Nephron progenitor cell (in vitro differentiated cells): Measurements from ENCODE around the gene ITK.

Source experiments
- DNase-seq: peaks from one replicate; pipeline ENCODE4 v3.0.0; 2021
- H3K27ac Mint-ChIP-seq: 2 replicates; pipeline ENCODE4 v1.8.0; 2021; ENCODE audit warnings: mild to moderate bottlenecking, moderate library complexity, mixed read lengths
- H3K27me3 Mint-ChIP-seq: 2 replicates; pipeline ENCODE4 v1.8.0; 2021; ENCODE audit warnings: mild to moderate bottlenecking, low read depth, mixed read lengths; ENCODE audit not compliant: poor library complexity
- H3K36me3 Mint-ChIP-seq: 2 replicates; pipeline ENCODE4 v1.8.0; 2021; ENCODE audit warnings: low read depth, mixed read lengths
- H3K4me1 Mint-ChIP-seq: 2 replicates; pipeline ENCODE4 v1.8.0; 2021; ENCODE audit warnings: mixed read lengths
- H3K4me3 Mint-ChIP-seq: 2 replicates; pipeline ENCODE4 v1.8.0; 2021; ENCODE audit warnings: mild to moderate bottlenecking, moderate library complexity, mixed read lengths
- H3K9me3 Mint-ChIP-seq: 2 replicates; pipeline ENCODE4 v1.8.0; 2021; ENCODE audit warnings: mild to moderate bottlenecking, moderate library complexity, mixed read lengths
- TF ChIP-seq, protein P1 (sequence below): fragments of 200-600 bp; sonication (generic); IDR thresholded peaks from 2 replicates; pipeline ENCODE4 v1.5.0; 2021; ENCODE audit warnings: antibody characterized with exemption

ITK gene

GRCh38 chr5:157159209-157159751, 21.4 kb upstream of the ITK start:
- Mint-ChIP-seq H3K9me3 (no peaks in the 10 kb centered on the region), H3K4me3 (no peak overlapping the region), H3K4me1 (no peaks in the 10 kb centered on the region), H3K36me3 (no peaks in the 10 kb centered on the region), H3K27me3 (peaks cover 3% of the 10 kb centered on the region), H3K27ac (no peak overlapping the region)
- DNase-seq = no peak
- TF ChIP-seq, protein P1, sequence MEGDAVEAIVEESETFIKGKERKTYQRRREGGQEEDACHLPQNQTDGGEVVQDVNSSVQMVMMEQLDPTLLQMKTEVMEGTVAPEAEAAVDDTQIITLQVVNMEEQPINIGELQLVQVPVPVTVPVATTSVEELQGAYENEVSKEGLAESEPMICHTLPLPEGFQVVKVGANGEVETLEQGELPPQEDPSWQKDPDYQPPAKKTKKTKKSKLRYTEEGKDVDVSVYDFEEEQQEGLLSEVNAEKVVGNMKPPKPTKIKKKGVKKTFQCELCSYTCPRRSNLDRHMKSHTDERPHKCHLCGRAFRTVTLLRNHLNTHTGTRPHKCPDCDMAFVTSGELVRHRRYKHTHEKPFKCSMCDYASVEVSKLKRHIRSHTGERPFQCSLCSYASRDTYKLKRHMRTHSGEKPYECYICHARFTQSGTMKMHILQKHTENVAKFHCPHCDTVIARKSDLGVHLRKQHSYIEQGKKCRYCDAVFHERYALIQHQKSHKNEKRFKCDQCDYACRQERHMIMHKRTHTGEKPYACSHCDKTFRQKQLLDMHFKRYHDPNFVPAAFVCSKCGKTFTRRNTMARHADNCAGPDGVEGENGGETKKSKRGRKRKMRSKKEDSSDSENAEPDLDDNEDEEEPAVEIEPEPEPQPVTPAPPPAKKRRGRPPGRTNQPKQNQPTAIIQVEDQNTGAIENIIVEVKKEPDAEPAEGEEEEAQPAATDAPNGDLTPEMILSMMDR = no peak

- Mint-ChIP-seq H3K4me3 (no peak overlapping the region), H3K27me3 (peaks cover 3% of the 10 kb centered on the region), H3K36me3 (no peaks in the 10 kb centered on the region), H3K9me3 (no peaks in the 10 kb centered on the region), H3K27ac (no peak overlapping the region), H3K4me1 (no peaks in the 10 kb centered on the region)
- DNase-seq = no peak
- TF ChIP-seq, protein P1 = no peak
These were observed 20.6 kb upstream of the ITK start for GRCh38 chr5:157160001-157160400.

DNA sequence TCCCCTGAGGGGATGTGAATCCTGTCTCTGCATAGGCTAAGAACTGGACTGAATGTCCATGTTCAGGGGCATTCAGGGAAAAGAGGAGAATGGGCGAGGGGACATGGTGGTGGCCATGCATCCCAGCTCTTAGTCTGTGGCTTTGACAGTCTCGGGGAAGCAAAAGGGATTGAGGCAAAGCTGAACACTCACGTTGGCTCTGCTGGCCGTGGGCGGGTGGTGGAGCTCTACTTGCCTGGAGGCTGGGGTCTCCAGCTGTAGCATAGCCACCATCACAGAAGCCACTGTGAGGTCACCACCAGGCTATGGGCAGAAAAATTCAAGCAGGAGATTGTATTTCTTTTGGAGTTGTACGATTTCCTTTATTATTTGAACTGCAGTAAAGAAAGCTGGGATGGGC, 18.6 kb upstream of the ITK start:
- no peak for DNase-seq
- H3K9me3 Mint-ChIP-seq = no peaks in the 10 kb centered on the region

GRCh38 chr5:157162919-157163510, 17.6 kb upstream of the ITK start:
- H3K27ac Mint-ChIP-seq = peak overlapping the region; percentile 67
- no peaks in the 10 kb centered on the region for H3K9me3 Mint-ChIP-seq
- no peaks in the 10 kb centered on the region for H3K36me3 Mint-ChIP-seq
- no peak for DNase-seq
- no peaks in the 10 kb centered on the region for H3K4me1 Mint-ChIP-seq
- H3K4me3 Mint-ChIP-seq = no peak overlapping the region
- peaks cover 4% of the 10 kb centered on the region for H3K27me3 Mint-ChIP-seq
- TF ChIP-seq, protein P1 = no peak

More for the DNA sequence above, 18.6 kb upstream of the ITK start:
- Mint-ChIP-seq H3K36me3 (no peaks in the 10 kb centered on the region), H3K27ac (no peak overlapping the region), H3K27me3 (peaks cover 4% of the 10 kb centered on the region), H3K4me1 (no peaks in the 10 kb centered on the region), H3K4me3 (no peak overlapping the region)
- TF ChIP-seq, protein P1 = no peak

GRCh38 chr5:157164521-157164920, 16.1 kb upstream of the ITK start:
- no peaks in the 10 kb centered on the region for H3K36me3 Mint-ChIP-seq
- no peaks in the 10 kb centered on the region for H3K9me3 Mint-ChIP-seq
- TF ChIP-seq, protein P1 = no peak
- peaks cover 4% of the 10 kb centered on the region for H3K27me3 Mint-ChIP-seq
- no peak overlapping the region for H3K27ac Mint-ChIP-seq
- no peaks in the 10 kb centered on the region for H3K4me1 Mint-ChIP-seq
- DNase-seq = no peak
- H3K4me3 Mint-ChIP-seq = no peak overlapping the region

- Mint-ChIP-seq H3K27me3 (peaks cover 4% of the 10 kb centered on the region), H3K36me3 (no peaks in the 10 kb centered on the region), H3K4me1 (no peaks in the 10 kb centered on the region), H3K4me3 (no peak overlapping the region), H3K9me3 (peaks cover 2% of the 10 kb centered on the region), H3K27ac (no peak overlapping the region)
- DNase-seq = no peak
- TF ChIP-seq, protein P1 = no peak
These were observed 15.4 kb upstream of the ITK start for GRCh38 chr5:157165261-157165660.
